T follicular helper cell (primary cell): ENCODE results near the gene FAM110D.

Experiments used
- DNase-seq: peaks from one replicate; pipeline ENCODE4 v3.0.0-alpha.2; 2020; ENCODE audit warnings: low read depth

The FAM110D gene

DNA sequence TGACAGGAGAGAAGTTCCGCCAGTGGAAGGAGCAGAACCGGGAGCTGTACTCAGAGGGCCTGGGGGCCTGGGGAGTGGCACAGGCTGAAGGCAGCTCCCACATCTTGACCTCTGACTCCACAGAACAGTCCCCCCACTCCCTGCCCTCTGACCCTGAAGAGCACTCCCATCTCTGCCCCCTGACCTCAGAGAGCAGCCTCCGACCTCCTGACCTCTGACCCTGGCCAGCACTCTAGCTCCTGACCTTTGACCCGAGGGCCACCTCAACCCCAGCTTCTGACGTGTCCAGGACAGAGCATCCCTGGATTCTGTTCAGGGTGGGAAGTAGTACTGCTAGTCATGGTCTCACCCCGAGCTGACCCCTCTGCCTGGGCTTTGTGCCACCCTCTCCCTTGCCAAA, 30.5 kb downstream of the FAM110D start:
- DNase-seq = no peak

DNA sequence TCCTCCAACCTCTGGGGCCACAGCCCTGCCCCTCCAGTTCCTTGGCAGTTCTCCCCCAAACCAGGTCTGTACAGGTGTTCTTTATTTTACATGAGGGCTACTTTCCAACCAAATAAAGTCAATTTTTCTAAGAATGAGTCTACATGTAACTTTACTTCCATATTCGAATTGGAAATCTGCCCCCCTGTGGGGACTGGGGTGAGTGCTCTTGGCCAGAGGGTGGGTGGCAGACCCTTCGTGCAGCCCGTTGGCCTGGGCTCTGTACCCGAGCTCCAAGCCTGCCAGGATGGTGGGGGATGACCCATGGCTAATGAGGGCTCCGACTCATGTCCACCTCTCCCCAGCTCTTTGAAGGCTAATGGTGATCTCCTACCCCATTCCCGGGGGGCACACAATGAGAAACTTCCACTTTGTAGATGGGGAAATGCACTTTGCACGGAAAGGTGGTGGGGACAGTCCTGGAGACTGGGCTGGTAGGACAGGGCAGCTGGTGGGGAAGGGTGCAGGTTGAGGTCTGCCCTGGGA, 30.9 kb downstream of the FAM110D start:
- no peak for DNase-seq

DNA sequence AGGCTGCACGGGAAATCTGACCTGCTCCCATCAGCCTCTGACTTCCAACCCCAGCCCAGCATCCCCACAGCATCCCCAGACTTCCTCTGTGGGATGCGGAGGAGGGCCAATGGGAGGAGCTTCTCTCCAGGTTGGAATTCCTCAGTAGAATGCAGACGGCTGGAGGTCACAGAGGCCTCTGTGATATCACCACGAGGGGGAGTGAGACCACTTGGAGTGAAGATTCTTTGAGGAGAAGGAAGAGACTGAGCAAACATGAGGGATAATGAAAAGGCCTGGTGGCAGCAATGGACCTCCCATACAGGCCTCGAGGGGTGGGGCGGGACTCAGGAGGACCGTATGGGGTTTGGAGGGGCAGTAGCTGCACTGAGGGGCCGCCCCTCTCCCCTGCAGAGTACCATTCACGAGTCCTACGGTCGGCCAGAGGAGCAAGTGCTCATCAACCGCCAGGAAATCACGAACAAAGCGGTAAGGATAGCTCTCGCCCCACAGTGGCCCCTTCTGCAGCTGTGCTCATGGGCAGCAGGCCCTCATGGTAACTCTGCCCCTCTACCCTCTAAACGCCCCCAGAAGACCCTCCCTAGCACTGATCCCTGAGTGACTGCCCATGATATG, 31.6 kb downstream of the FAM110D start, which contains the start of gene CATSPER4:
TSS of gene CATSPER4 (plus strand) at position 230 of the 615 bp plus-strand sequence. CDS start at position 256, 26 bp downstream.
- DNase-seq = no peak

DNA sequence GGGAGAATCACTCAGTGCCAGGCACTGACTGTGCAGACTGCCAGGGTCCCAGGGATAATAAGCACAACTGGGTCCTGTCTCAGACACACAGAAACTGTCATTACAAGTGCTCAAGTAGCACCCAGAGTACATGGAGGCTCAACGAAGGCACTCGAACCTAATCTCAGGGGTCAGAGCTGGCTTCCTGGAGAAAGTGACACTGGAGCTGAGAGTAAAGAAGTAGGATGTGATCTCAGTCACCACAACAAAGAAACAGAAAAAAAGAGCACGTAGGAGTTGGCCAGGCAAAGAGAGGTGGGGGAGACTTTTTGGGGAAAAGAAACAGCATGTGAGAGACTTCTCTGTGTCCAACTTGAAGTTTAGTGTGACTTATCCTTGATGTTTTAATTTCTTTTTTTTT, 32.9 kb downstream of the FAM110D start:
- DNase-seq = no peak

DNA sequence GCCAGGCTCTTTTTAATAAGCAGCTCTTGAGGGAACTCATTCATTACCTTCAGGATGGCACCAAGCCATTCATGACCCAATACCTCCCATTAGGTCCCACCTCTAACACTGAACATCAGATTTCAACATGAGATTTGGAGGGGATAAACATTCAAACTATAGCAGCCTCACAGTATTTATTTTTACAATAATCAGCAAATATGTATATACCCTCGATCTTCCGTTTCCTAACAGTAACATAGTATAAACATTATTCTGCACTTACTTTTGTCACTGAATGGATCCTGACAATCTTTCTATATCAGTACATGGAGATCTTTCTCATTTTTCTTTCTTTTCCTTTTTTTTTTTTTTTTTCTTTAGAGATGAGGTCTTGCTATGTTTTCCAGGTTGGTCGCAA, 36.9 kb downstream of the FAM110D start:
- DNase-seq = no peak

DNA sequence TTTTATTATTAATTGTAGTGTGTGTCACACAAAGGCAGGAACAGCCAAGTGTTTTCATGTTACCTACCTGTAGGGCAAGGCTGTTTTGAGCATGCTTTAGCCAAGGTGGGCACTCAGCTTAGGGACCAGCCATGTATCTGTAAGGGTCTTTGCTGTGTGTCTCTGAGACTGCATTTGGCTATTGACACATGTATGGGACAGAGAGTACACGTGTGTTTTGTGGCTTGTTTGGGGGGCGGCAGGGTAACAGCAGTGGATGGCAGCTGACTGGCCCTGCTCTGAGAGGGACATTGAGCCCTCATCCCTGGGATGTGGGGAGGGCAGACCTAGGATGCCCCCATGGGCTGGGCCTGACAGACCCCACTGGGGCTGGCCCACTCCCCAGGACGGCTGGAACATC, 38.4 kb downstream of the FAM110D start:
- DNase-seq = no peak

DNA sequence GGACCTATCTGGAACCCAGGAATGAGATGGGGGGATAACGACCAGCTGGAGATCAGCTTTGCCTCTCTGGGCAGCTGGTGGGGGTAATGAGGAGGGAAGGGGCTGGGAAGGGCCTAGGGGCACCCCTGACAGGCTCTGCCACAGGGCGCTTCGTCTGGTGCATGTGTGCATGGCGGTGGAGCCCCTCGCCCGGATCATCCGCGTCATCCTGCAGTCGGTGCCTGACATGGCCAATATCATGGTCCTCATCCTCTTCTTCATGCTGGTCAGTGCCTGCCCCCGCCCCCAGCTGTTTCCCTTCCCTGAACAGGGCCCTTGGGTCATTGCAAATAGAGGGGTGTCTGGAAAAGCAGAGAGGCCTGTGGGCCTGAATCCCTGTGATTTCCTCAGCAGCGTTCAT, 38.9 kb downstream of the FAM110D start:
- DNase-seq = no peak

DNA sequence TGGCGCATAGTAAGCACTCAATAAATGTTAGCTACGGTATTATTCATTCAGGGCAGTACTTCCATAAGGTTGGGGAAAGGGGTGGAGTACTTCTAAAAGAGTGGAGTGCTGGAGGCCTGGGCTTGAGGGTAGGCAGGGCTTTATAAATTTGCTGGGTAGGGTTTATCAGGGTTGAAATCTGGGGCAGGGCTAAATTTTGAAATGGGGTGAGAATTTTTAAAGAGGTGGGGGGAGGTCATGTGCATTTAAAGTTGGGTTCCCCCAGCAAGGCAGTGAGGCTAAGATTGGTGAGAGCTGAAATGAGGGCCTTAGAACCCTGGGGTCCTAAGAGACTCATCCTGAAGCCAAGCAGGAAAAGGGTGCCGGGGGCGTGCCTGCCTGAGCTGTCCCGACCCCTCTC, 41.5 kb downstream of the FAM110D start:
- no peak for DNase-seq

DNA sequence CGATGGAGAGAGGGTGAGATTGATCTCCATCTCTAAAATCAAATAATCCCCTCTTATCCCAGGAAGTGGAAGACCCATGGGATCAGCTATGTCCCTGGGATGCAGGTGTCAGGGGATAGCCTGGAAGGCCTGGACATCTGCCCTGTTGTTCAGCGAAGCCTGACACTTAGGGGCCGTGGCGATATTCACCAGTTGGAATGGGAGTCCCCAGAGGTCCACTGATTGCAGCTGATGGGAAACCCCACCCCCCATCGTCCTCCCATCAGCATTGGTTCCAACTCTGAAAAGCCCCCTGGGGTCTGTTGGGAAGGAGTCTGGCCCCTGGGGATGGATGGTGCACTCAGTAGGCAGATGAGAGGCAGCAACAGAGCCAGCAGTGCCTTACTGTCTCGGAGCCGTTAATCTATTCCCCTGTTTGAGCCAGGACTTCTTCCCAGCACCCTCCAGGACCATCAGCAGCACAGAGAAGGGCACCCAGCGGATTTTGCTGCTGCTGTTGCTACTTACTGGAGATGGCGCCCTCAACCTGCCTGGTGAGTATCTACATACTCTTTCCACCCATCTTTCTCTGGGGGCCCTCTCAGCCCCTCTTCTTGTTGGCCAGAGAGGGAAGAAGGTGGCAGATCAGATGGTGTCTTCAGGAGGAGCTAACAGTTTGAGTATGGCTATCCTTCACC, 44.9 kb downstream of the FAM110D start:
- no peak for DNase-seq

DNA sequence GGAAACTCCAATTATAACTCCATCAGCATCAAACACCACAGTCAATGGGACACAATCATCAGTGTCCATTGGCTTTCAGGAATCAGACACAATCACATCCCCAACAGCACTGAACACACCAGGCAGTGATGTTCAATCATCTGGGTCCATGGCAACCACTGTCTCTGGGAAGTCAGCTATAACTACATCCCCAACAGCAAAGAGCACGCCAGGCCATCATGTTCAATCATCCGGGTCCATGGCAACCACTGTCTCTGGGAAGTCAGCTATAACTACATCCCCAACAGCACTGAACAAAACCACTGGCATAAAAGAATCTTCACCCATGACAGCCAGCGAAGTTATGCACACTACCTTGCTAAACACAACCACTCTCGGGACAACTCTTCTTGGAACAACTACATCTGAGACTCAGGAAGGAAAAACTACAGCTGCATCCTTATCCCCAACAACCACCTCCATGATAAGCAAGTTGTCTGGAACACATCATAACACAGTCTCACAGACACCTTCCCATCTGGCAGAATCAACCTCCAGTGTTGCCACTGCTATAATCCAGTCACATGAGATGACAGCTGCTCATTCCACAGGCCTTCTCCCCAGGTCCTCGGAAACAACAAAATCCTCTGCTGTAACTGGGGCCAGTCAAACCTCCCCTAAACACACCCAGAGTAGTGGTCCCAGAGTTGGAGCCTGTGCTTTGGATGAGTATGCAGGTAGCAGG, 51.4 kb downstream of the FAM110D start:
- DNase-seq = no peak

DNA sequence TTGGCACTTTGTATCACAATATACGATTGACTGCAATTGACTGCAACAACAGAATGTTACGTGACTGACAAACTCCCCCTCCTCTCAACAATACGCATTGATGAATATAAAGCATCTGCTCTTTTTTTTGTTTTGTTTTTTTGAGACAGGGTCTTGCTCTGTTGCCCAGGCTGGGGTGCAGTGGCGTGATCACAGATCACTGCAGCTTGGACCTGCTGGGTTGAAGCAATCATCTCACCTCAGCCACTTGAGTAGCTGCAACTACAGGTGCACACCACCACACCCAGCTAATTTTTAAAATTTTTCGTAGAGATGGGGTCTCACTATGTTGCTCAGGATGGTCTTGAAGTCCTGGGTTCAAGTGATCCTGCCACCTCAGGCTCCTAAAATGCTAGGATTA, 53.8 kb downstream of the FAM110D start:
- DNase-seq = no peak

DNA sequence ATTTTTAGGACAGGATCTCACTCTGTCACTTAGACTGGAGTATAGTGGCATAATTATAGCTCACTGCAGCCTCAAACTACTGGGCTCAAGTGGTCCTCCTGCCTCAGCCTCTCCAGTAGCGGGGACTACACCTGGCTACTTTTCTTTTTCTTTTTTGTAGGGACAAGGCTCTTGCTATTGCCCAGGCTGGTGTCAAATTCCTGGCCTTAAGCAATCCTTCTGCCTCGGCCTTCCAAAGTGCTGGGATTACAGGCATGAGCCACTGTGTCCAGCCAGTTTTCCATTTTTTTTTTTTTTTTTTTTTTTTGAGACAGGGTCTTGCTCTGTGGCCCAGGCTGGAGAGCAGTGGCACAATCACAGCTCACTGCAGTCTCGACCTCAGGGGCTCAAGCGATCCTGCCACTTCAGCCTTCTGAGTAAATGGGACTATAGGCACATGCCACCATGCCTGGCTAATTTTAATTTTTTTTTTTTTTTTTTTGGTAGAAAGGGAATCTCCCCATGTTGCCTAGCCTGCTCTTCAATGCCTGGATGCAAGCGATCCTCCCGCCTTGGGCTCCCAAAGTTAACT, 54.5 kb downstream of the FAM110D start:
- no peak for DNase-seq
